Umbilical cord (tissue), 2 donors: ENCODE data around the gene TTC39B. TPM values are rescaled to one million over a fixed set of nuclear protein-coding genes. Genes with fewer than 3 reads are reported as not detected.

Experiments used
- DNase-seq: peaks from one replicate; pipeline ENCODE4 v3.0.0-alpha.2; 2015; ENCODE audit warnings: low spot score
- total RNA-seq: library from RNA; depleted of rRNA; stranded (reverse); fragments of >200 nt; gene quantifications from one replicate; pipeline ENCODE4 v1.2.3, GENCODE V29; 2014; ENCODE audit warnings: low replicate concordance; ENCODE audit not compliant: insufficient read depth

The TTC39B gene
- total RNA-seq, 1 donor from 2014 or later = 11.8 TPM

DNA sequence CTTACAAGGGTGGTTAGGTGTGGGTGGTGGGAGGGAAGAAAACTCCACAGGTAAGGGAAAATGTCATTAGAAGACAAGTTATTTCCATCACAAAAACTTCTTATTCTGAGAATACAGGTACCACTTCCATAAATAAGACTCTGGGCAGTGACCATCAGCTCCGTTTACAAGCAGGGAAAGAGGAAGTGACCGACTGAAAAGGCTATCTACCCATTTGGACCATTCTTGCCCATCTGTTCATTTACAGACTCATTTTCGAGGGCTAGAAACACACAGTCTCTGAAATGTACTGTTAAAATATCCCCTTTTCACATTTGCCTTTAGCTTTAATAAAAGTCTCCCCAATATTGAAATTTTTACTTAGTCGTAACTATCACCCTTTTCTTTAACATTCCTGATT is 79.5 kb downstream of the TTC39B start:
- no peak for DNase-seq

GRCh38 chr9:15225564-15226126 is 81.4 kb downstream of the TTC39B start:
- DNase-seq = no peak

DNA sequence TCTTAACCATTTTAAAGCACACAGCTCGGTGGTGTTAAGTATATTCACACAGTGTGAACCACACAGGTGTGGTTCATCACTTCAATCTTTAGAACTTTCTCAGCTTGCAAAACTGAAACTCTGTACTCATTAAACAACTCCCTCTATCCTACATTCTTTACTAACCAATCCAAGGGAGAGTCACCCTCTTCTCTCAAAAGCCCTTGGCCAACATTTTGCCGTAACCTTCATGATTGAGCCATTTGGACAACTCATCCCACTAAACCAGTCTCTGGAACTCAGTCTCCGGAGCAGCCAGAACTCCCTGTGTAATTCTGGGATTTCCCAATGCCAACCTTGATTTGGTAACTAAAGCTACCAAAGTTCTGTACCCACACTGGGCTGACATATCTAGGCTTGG is 84.7 kb downstream of the TTC39B start:
- DNase-seq = no peak

GRCh38 chr9:15221746-15222145 is 85.3 kb downstream of the TTC39B start:
- no peak for DNase-seq

DNA sequence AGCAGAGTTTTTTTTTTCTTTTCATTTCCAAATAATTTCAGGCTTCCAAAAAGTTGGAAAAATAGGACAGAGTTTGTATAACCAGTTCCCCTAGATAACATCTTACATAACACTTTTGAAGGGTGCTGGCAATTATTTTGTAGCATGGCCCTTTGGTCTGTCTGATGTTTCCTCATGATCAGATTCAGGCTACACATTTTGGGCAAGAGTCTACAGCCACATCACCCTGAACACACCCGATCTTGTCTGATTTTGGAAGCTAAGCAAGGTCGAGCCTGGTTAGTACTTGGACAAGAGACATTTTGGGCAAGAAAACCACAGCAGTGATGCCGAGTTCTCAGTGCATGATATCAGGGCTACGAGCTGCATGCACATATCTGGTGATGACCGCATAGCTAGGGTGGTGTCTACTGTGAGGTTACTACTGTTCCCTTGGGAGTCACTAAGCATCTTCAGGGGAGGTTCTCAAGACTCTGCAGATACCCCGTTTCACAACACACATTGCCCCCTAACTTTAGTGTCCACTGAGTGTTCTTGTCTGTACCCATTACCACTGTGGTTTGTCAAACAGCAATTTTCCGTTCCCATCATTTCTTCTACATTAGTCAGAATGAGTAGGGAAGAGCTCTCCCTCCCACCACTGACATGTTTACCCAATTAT is 86.2 kb downstream of the TTC39B start:
- DNase-seq = no peak

DNA sequence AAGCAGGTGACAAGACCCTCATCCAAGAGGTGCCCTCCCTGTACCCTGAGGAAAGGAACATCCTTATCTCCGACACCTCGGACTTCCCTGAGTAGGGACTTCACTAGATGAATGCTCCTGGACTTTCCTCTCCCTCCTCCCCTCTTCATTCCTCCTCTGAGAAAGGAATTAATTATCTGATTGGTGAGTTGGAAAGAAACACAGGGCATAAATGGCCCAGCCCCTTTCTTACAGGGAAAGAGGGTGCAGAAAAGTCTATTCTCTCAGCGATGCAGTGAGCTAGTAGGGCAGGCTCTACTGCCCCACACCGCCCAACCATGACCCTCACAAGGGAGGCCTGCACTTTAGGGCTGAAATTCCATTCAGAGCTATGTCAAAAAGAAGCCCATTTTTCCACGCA is 87.5 kb downstream of the TTC39B start:
- DNase-seq = no peak

- DNase-seq = no peak
Observed at GRCh38 chr9:15218994-15219393, 88.0 kb downstream of the TTC39B start.

- DNase-seq = no peak
Observed at GRCh38 chr9:15213249-15213648, 93.8 kb downstream of the TTC39B start.

- DNase-seq = no peak
Observed at GRCh38 chr9:15211815-15212495, 95.1 kb downstream of the TTC39B start.

DNA sequence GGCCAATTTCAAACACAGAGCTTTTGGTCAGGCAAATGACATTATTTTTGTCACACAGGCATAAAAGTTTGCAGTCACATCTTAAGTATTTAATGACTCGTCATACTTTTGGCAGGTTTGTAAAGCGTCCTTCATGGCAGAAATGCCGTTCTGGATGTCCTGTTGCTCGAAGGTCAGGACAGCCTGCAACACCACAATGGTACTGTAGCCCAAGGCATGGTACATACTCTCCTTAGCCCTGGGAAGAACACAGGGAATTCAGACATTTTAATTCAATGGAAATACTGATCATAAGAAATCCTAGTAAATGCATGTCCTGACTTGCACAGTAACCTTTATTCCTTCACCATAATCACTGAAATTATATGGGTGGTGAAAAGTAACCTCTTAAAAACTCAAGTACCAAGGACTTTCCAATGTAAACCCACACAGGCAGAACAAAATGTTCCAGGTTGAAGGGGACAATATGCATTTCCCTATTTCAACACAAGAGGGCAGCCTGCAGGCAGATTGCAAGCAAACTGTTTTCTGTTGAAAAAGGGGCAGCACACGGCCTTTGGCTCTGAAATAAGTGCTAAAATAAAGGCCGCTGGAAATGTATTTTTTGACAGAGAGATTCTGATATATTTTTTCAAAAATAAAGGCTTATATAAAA is 95.7 kb downstream of the TTC39B start:
- peak; percentile 73 for DNase-seq

DNA sequence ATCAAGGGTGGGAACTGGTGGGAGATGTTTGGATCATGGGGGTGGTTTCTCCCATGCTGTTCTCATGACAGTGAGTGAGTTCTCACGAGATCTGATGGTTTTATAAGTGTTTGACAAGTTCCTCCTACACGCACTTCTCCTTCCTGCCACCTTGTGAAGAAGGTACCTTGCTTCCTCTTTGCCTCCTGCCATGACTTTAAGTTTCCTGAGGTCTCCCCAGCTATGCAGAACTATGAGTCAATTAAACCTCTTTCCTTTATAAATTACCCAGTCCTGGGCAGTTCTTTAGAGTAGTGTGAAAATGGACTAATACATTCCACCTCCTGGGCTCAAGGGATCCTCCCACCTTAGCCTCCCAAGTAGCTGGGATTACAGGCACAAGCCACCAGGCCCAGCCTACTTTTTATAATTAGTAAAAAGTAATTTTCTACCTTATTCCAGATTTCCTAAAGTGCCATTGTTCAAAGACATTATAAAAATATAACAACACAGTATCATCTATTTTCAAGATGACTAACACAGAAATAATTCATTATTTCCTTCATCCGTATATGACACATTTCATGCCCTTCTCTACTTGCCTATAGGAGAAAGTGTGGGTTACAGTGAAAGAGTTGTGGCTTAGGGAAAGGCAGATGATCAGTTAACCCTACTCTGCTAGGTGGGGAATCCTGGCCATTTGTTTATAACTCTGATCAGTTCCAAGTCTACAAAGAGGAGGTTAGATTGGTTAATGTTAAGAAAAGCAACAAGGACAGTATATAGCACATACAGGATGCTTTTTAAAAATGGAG is 99.9 kb downstream of the TTC39B start:
- no peak for DNase-seq

GRCh38 chr9:15205632-15206420 is 101.2 kb downstream of the TTC39B start:
- peak; percentile 7 for DNase-seq

GRCh38 chr9:15203581-15203980 is 103.4 kb downstream of the TTC39B start:
- DNase-seq = no peak

- no peak for DNase-seq
Observed at GRCh38 chr9:15200111-15200510, 106.9 kb downstream of the TTC39B start.

DNA sequence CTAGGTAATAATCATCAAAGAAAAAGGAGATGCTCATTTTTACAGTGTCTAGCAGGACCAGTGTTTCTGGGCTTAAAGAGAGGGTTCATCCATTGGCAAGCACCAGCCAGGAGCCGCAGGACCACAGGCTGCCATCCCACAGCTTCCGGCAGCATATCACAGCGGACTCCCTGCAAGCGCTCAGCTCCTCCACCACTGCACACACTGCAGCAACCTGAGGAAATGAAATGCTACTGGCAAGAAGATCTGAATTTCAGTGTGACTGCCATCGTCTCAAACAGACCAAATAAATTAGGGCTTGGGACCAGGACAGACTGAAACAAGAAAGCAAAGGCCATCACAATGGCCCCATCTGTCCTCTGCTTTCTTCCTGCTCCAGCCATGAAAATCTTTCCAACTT is 114.2 kb downstream of the TTC39B start:
- DNase-seq = no peak

DNA sequence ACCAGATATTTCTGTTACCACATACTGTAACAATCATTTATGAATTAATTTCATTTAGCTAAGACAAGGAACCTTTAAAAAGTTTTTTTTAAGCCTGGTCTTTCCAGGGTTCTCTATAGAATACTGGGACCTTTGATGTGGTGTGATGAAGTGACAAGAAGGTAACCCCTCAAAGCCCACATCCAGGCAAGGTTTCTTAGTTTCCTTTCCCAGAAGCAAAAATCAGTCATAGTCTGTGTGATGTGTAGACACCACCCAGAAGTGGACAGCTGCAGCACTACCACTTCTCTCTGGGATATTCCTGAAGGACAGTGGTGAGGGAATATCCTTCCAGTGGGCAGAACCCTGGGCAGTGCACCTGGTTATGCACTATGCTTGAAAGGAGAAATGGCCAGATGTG is 115.6 kb downstream of the TTC39B start:
- no peak for DNase-seq

DNA sequence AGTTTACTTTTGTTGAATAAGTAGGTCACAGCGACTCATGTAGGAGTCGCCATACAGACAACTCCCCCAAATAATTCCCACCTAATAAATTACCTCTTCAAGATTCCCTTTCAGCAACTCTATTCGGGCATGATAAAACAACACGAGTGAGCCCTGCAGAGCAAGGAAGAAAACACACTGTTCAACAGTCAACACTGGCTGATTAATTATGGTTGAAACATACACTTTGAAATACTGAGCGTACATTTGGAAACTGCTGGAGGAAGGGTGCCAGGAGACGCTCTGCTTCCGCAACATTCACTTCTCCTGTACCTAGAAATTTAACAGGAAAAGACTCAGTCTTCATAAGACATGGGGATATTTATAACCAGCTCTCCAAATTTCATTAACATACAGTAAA is 117.5 kb downstream of the TTC39B start:
- no peak for DNase-seq

DNA sequence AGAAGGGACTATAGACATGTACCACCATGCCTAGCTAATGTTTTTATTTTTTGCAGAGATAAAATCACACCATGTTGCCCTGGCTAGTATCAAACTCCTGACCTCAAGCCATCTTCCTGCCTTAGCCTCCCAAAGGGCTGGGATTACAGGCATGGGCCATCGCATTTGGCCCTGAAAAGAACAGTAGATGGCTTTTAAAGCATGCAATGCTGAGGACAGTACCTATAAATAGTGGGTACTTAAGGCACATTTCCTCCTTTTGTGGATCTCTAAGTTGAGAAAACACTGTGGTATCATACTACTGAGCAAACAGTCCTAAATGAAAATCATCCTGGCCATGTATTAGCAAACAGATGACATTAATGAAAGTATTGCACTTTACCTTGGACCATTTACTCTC is 119.4 kb downstream of the TTC39B start:
- no peak for DNase-seq

- no peak for DNase-seq
Observed at GRCh38 chr9:15182730-15183129, 124.3 kb downstream of the TTC39B start.

DNA sequence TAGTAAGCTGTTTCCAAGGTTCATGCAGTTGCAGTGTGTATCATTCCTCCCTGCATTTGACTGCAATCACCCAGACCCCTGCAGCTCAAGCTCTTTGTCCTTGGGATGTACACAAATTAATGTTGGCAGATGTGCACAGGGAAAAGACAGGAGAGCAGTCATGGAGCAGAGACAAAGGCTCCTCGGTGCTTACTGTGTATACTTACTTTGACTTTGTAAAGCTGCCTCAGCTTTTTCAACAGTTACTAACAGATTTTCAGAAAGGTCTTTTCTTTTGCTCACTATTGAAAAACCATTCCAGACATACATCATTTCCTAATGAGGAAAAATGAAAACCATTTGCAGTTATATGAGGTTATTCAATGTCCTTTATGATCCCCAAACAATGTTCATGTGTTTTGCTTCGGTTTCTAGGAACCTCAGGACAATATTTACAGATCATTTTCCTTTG is 124.9 kb downstream of the TTC39B start:
- DNase-seq = no peak

DNA sequence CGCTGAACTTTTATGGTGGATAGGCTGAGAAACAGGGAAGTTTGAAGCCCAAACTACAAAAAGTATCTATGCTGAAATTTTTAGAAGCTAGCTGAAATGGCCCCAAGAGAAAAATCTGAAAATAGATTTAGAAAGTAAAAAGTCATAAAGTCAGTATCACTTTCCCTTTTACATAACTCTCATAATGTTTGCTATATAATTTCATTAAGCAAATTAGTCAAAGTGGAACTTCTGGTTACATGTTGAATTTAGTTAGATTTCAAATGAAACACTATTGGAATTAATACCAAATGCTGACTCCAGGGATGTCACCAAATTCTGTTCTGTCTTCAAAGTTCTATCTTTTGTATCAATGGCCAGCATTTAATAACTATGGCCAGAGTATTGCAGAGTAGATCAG is 126.9 kb downstream of the TTC39B start:
- DNase-seq = no peak
